Neuronal stem cell (in vitro differentiated cells): Measurements from ENCODE around the gene PPIA.

Source experiments
- DNase-seq: peaks from one replicate; pipeline ENCODE4 v3.0.0-alpha.2; 2013; ENCODE audit warnings: low spot score
- H2AFZ ChIP-seq: one replicate; pipeline ENCODE4 v1.6.1; 2013; ENCODE audit warnings: mild to moderate bottlenecking, low read length, inconsistent platforms
- H2AK5ac ChIP-seq: 2 replicates; pipeline ENCODE4 v1.6.1; 2013; ENCODE audit warnings: low read depth, mild to moderate bottlenecking, inconsistent platforms, low read length, moderate library complexity, mixed read lengths
- H2BK120ac ChIP-seq: 2 replicates; pipeline ENCODE4 v1.6.1; 2013; ENCODE audit warnings: low read depth, mild to moderate bottlenecking, inconsistent platforms, low read length, moderate library complexity, mixed read lengths
- H2BK12ac ChIP-seq: one replicate; pipeline ENCODE4 v1.6.1; 2013; ENCODE audit warnings: low read length, inconsistent platforms
- H2BK15ac ChIP-seq: 2 replicates; pipeline ENCODE4 v1.6.1; 2013; ENCODE audit warnings: mild to moderate bottlenecking, low read length, inconsistent platforms, mixed read lengths
- H2BK5ac ChIP-seq: one replicate; pipeline ENCODE4 v1.6.1; 2013; ENCODE audit warnings: inconsistent platforms, mild to moderate bottlenecking, low read length, moderate library complexity
- H3K14ac ChIP-seq: one replicate; pipeline ENCODE4 v1.6.1; 2013; ENCODE audit warnings: low read length, inconsistent platforms
- H3K18ac ChIP-seq: 2 replicates; pipeline ENCODE4 v1.6.1; 2013; ENCODE audit warnings: low read length, inconsistent platforms
- H3K23ac ChIP-seq: 2 replicates; pipeline ENCODE4 v1.6.1; 2013; ENCODE audit warnings: low read depth, mild to moderate bottlenecking, mixed read lengths, low read length, inconsistent platforms; ENCODE audit not compliant: poor library complexity
- H3K27ac ChIP-seq: replicated peaks from 3 replicates; pipeline ENCODE4 v1.5.1; 2013; ENCODE audit warnings: low read length, inconsistent platforms
- H3K27me3 ChIP-seq, 3 experiments: 2 replicates each; pipeline ENCODE4 v1.6.1; 2013; ENCODE audit warnings: low read length in 3 of 3, mild to moderate bottlenecking in 2 of 3, inconsistent platforms in 1 of 3, low read depth in 1 of 3, mixed read lengths in 1 of 3, moderate library complexity in 1 of 3; ENCODE audit not compliant: control insufficient read depth in 3 of 3, insufficient read depth in 3 of 3
- H3K36me3 ChIP-seq, 2 donors: replicated peaks in 1 of 2; 2 replicates each; pipeline ENCODE4 v1.6.1; 2013; ENCODE audit warnings: low read length in 2 of 2; ENCODE audit not compliant: control insufficient read depth in 2 of 2, insufficient read depth in 2 of 2
- H3K4ac ChIP-seq: 2 replicates; pipeline ENCODE4 v1.6.1; 2013; ENCODE audit warnings: inconsistent platforms, mild to moderate bottlenecking, low read length, moderate library complexity
- H3K4me1 ChIP-seq, 2 donors: 1 replicate in 1 of 2; 2 replicates in 1 of 2; pipeline ENCODE4 v1.6.1; 2013; ENCODE audit warnings: low read length in 2 of 2, low read depth in 1 of 2; ENCODE audit not compliant: control insufficient read depth in 2 of 2, insufficient read depth in 1 of 2
- H3K4me2 ChIP-seq: one replicate; pipeline ENCODE4 v1.6.1; 2013; ENCODE audit warnings: mild to moderate bottlenecking, low read length, inconsistent platforms; ENCODE audit not compliant: insufficient read depth, poor library complexity, severe bottlenecking
- H3K4me3 ChIP-seq, 2 donors: 2 replicates each; pipeline ENCODE4 v1.5.1; 2013; ENCODE audit warnings: low read length in 2 of 2, mild to moderate bottlenecking in 2 of 2, inconsistent platforms in 1 of 2, moderate library complexity in 1 of 2
- H3K79me1 ChIP-seq: one replicate; pipeline ENCODE4 v1.6.1; 2013; ENCODE audit warnings: low read depth, mild to moderate bottlenecking, inconsistent platforms, low read length, moderate library complexity
- H3K9ac ChIP-seq: one replicate; pipeline ENCODE4 v1.6.1; 2013; ENCODE audit warnings: mild to moderate bottlenecking, low read depth, low read length, inconsistent platforms; ENCODE audit not compliant: poor library complexity
- H3K9me3 ChIP-seq, 2 donors: replicated peaks in 1 of 2; 2 replicates each; pipeline versions ENCODE3 to v1.6.1; 2013; ENCODE audit warnings: low read length in 2 of 2, mild to moderate bottlenecking in 2 of 2, inconsistent platforms in 1 of 2, low read depth in 1 of 2, mixed read lengths in 1 of 2, moderate library complexity in 1 of 2; ENCODE audit not compliant: control insufficient read depth in 2 of 2, insufficient read depth in 1 of 2
- H4K8ac ChIP-seq: one replicate; pipeline ENCODE4 v1.6.1; 2013; ENCODE audit warnings: low read depth, mild to moderate bottlenecking, inconsistent platforms, low read length, moderate library complexity
- H4K91ac ChIP-seq: one replicate; pipeline ENCODE4 v1.6.1; 2013; ENCODE audit warnings: low read length, low read depth, mild to moderate bottlenecking, inconsistent platforms; ENCODE audit not compliant: poor library complexity
- WGBS, 2 donors: extraction: QIAGEN DNeasy Blood & Tissue Kit; methylation state at CpG; one replicate each; pipeline ENCODE4 v1.1.7; 2013; ENCODE audit warnings: missing lambda C conversion rate in 2 of 2, mixed read lengths in 1 of 2; ENCODE audit not compliant: insufficient read length in 2 of 2, insufficient replicate concordance in 1 of 2; ENCODE audit errors: extremely low coverage in 2 of 2; 5-methylcytosine and 5-hydroxymethylcytosine counted together

The PPIA gene

DNA sequence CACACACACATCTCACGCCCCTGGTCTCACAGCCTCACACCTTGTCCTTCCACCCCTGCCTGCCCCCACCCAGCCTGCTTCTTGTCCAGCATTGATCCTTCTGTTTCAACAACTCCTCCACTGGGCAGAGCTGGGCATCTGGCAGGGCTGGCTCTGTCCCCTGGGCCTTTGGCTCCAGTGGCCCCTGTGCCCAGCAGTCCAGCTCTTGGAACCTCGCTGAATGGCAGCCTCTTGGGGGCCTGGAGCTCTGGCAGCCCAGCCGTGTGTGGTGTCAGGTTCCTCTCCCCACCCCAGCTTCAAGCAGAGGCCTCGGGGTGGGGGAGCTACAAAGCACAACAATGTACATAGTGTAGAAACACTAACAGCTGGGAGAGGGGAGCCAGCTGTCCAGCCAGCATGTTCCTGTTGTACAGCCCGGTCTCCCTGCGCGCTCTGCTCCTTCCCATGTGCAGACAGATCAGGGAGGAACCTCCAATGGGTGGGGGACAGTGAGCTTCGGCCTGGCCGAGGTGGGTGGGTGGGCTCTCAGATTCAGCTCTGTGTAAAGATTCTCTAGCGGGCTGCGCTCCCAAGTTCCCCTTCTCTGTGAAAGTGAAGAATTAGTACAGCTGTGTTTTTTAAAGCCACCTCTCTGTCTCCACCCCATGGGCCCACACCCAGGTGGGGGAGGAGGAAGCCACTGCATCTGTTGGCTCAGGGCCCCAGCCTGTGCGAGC is 28.4 kb upstream of the PPIA start:
- no peak overlapping the region for H3K4ac ChIP-seq
- WGBS, 2 donors, result no CpG with 5 or more reads among the region's 12 CpGs
- H2AFZ ChIP-seq, result no peak overlapping the region
- DNase-seq, result no peak
- H3K27ac ChIP-seq, result peak overlapping the region; percentile 36
- H3K23ac ChIP-seq, result peak overlapping the region; percentile 86
- H2BK15ac ChIP-seq, result no peak overlapping the region
- no peak overlapping the region for H4K91ac ChIP-seq
- H3K4me3 ChIP-seq, result no peak overlapping the region
- H3K27me3 ChIP-seq, result no peaks in the 10 kb centered on the region
- peaks cover 42 to 57% of the 10 kb centered on the region in 2 donors for H3K36me3 ChIP-seq
- no peak overlapping the region for H3K4me2 ChIP-seq
- no peak overlapping the region for H3K14ac ChIP-seq
- peaks cover 0 to 18% of the 10 kb centered on the region in 2 donors for H3K4me1 ChIP-seq
- no peaks in the 10 kb centered on the region for H3K79me1 ChIP-seq
- H2BK120ac ChIP-seq, result no peak overlapping the region
- H3K9ac ChIP-seq, result peak overlapping the region; percentile 66
- H2AK5ac ChIP-seq, result peak overlapping the region; percentile 35
- no peak overlapping the region for H2BK12ac ChIP-seq
- peak overlapping the region; percentile 53 for H3K18ac ChIP-seq
- H3K9me3 ChIP-seq, result peaks cover 0 to 2% of the 10 kb centered on the region in 2 donors
- H2BK5ac ChIP-seq, result peak overlapping the region; percentile 22
- H4K8ac ChIP-seq, result no peak overlapping the region

DNA sequence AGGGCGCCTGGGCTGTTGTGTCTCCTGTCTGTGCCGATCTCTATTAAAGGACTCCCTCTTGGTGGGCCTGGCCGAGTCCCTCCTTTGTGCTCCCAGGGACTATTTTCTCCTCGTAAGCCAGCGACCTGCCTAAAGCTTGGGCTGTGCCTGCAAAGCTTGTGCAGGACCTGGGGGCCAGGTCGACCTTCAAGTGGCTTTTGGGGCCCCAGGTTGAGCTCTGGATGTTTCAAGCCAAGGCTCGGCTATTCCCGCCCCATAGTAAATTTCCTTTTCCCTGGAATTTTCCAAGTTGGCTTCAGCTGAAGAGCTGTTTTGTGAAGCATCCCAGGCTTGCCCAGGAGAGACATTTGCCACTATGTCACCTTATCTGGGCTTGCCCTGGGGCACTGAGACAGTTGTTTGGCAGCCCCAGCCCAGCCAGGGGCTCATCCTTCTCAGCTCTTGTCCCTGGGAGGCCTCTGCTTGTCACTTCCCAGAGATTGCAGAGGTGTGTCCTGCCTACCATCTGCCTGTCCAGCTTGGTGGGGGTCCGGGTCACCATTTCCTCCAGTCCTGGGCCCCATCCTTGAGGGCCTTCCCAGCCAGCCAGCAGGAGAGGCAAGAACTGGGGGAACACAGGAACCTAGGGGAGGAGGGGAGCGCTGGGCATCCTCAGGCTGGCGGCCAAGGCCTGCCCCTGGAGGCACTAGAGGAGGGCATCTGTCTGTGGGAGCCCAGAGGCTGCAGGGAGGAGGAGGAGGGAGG is 27.7 kb upstream of the PPIA start:
- peaks cover 35 to 49% of the 10 kb centered on the region in 2 donors for H3K36me3 ChIP-seq
- H3K23ac ChIP-seq, result no peak overlapping the region
- peaks cover 0 to 18% of the 10 kb centered on the region in 2 donors for H3K4me1 ChIP-seq
- peak overlapping the region; percentile 67 for H3K9ac ChIP-seq
- H3K4me3 ChIP-seq, result no peak overlapping the region
- no peak overlapping the region for H2BK15ac ChIP-seq
- no peak overlapping the region for H3K4ac ChIP-seq
- no CpG with 5 or more reads among the region's 11 CpGs for WGBS, 2 donors
- H3K79me1 ChIP-seq, result no peaks in the 10 kb centered on the region
- H2BK5ac ChIP-seq, result no peak overlapping the region
- H2AFZ ChIP-seq, result no peak overlapping the region
- no peak overlapping the region for H4K8ac ChIP-seq
- no peak overlapping the region for H2BK120ac ChIP-seq
- no peak overlapping the region for H4K91ac ChIP-seq
- no peak overlapping the region for H3K4me2 ChIP-seq
- H2AK5ac ChIP-seq, result peak overlapping the region; percentile 97
- H3K27ac ChIP-seq, result peak overlapping the region; percentile 36
- no peaks in the 10 kb centered on the region for H3K27me3 ChIP-seq
- peaks cover 0 to 2% of the 10 kb centered on the region in 2 donors for H3K9me3 ChIP-seq
- no peak overlapping the region for H2BK12ac ChIP-seq
- peak overlapping the region; percentile 84 for H3K14ac ChIP-seq
- peak overlapping the region; percentile 85 for H3K18ac ChIP-seq
- no peak for DNase-seq

DNA sequence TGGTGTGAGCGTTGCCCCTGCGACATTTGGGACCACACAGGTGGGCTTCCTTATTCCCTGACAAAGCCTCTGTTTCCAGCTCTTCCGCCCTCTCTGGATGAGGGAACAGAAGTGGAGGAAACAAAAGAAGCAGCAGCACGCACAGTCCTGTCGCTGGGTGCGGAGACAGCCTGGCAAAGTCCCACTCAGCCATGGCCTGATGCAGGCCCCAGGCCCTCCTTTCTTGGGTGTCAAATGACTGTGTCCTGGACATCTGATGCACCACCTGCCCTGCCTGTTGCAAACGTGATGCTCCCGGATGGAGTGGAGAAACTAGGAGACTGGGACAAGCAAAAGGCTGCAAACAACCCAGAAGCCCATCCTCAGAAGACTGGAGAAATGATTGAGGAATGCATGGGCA is 27.1 kb upstream of the PPIA start:
- no peak for DNase-seq
- peak overlapping the region; percentile 26 for H3K27ac ChIP-seq
- no CpG with 5 or more reads among the region's 8 CpGs for WGBS, 2 donors

DNA sequence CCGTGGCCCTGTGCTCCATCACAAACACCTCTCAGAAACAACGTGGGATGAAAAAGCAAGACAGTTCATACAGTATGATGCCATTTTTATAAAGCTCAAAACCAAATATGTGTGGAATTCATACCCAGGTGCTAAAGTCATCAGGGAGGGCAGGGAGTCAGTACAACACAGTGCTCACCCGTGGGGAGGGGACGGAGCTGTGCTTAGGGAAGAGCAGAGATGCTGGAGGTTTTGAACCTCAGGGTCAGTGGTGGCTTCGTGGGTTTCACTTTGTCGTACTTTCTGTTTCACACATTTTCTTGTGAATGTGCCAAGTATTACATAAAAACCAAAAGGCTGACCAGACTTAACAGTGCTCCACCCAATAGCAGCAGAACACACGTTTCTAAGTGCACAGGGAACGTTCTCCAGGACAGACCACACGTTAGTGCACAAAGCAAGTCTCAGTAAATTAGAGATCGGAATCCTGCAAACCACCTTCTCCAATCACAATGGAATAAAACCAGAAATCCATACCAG is 26.6 kb upstream of the PPIA start:
- H3K9me3 ChIP-seq, result peaks cover 0 to 2% of the 10 kb centered on the region in 2 donors
- H3K27ac ChIP-seq, result no peak overlapping the region
- no peaks in the 10 kb centered on the region for H3K79me1 ChIP-seq
- H2BK15ac ChIP-seq, result no peak overlapping the region
- no peak overlapping the region for H3K4me2 ChIP-seq
- no peak overlapping the region for H3K4me3 ChIP-seq
- no peak overlapping the region for H2BK5ac ChIP-seq
- DNase-seq, result no peak
- no peak overlapping the region for H2AFZ ChIP-seq
- H2AK5ac ChIP-seq, result no peak overlapping the region
- H3K27me3 ChIP-seq, result no peaks in the 10 kb centered on the region
- no peak overlapping the region for H3K9ac ChIP-seq
- no peak overlapping the region for H2BK120ac ChIP-seq
- H4K91ac ChIP-seq, result no peak overlapping the region
- no peak overlapping the region for H4K8ac ChIP-seq
- H2BK12ac ChIP-seq, result no peak overlapping the region
- peaks cover 0 to 18% of the 10 kb centered on the region in 2 donors for H3K4me1 ChIP-seq
- no CpG with 5 or more reads among the region's 10 CpGs for WGBS, 2 donors
- H3K14ac ChIP-seq, result no peak overlapping the region
- no peak overlapping the region for H3K23ac ChIP-seq
- no peak overlapping the region for H3K18ac ChIP-seq
- no peak overlapping the region for H3K4ac ChIP-seq
- peaks cover 26 to 39% of the 10 kb centered on the region in 2 donors for H3K36me3 ChIP-seq

More for the DNA sequence above, 27.1 kb upstream of the PPIA start:
- Histone ChIP-seq H3K79me1 (no peaks in the 10 kb centered on the region), H3K9ac (no peak overlapping the region), H3K4me3 (no peak overlapping the region), H2BK15ac (no peak overlapping the region), H3K4me1 (peaks cover 0 to 18% of the 10 kb centered on the region in 2 donors), H2AFZ (no peak overlapping the region), H3K18ac (peak overlapping the region; percentile 85), H3K9me3 (peaks cover 0 to 2% of the 10 kb centered on the region in 2 donors), H4K91ac (no peak overlapping the region), H2BK12ac (no peak overlapping the region), H3K36me3 (peaks cover 31 to 44% of the 10 kb centered on the region in 2 donors), H3K4ac (no peak overlapping the region), H3K27me3 (no peaks in the 10 kb centered on the region), H3K4me2 (no peak overlapping the region), H3K23ac (no peak overlapping the region), H2BK120ac (no peak overlapping the region), H2BK5ac (no peak overlapping the region), H4K8ac (no peak overlapping the region), H3K14ac (peak overlapping the region; percentile 84), H2AK5ac (peak overlapping the region; percentile 97)
